Retina (tissue), 1 donor: ENCODE data around the gene CCR6.
"Not testable (repeated sequence)": the region's sequence is repeated elsewhere in the genome, so short reads cannot be mapped to it uniquely, and the experiment has no call there.

Experiments
- DNase-seq: peaks from one replicate; pipeline ENCODE4 v3.0.0-alpha.2; 2016

The CCR6 gene

GRCh38 chr6:167122827-167123657, at the start of gene CCR6:
TSS of gene CCR6 (plus strand) at chr6:167123096. CDS start at chr6:167136135, 13,039 bp downstream.
- DNase-seq = no peak

GRCh38 chr6:167073679-167074274, 49.1 kb upstream of the CCR6 start:
- DNase-seq = no peak

- no peak for DNase-seq
These were observed 45.5 kb upstream of the CCR6 start for GRCh38 chr6:167077241-167077932.

- no peak for DNase-seq
These were observed 44.2 kb upstream of the CCR6 start for GRCh38 chr6:167078745-167079144.

- no peak for DNase-seq
These were observed 43.0 kb upstream of the CCR6 start for GRCh38 chr6:167079853-167080297.

- no peak for DNase-seq
These were observed 35.0 kb upstream of the CCR6 start for GRCh38 chr6:167087857-167088354.

- not testable (repeated sequence) for DNase-seq
These were observed 34.2 kb upstream of the CCR6 start for GRCh38 chr6:167088741-167089140.

GRCh38 chr6:167089243-167090142, 33.4 kb upstream of the CCR6 start:
- DNase-seq = no peak

GRCh38 chr6:167090171-167090570, 32.7 kb upstream of the CCR6 start:
- DNase-seq = no peak

GRCh38 chr6:167091026-167091804, 31.7 kb upstream of the CCR6 start:
- DNase-seq = no peak

- no peak for DNase-seq
These were observed 31.1 kb upstream of the CCR6 start for GRCh38 chr6:167091805-167092107.

- DNase-seq = no peak
These were observed 30.1 kb upstream of the CCR6 start for GRCh38 chr6:167092672-167093339.

- DNase-seq = no peak
These were observed 29.4 kb upstream of the CCR6 start for GRCh38 chr6:167093406-167093921.

GRCh38 chr6:167093922-167094432, 28.9 kb upstream of the CCR6 start:
- no peak for DNase-seq

- DNase-seq = no peak
These were observed 28.5 kb upstream of the CCR6 start for GRCh38 chr6:167094436-167094819.

- no peak for DNase-seq
These were observed 27.9 kb upstream of the CCR6 start for GRCh38 chr6:167094820-167095637.

- no peak for DNase-seq
These were observed 27.0 kb upstream of the CCR6 start for GRCh38 chr6:167095888-167096287.

- no peak for DNase-seq
These were observed 25.9 kb upstream of the CCR6 start for GRCh38 chr6:167096991-167097390.

GRCh38 chr6:167097770-167098169, 25.1 kb upstream of the CCR6 start:
- no peak for DNase-seq

- no peak for DNase-seq
These were observed 24.1 kb upstream of the CCR6 start for GRCh38 chr6:167098825-167099225.
